Measurements from ENCODE around the gene TRIM44. TPM values are rescaled to one million over a fixed set of nuclear protein-coding genes. Genes with fewer than 3 reads are reported as not detected.
"Not testable (repeated sequence)": the region's sequence is repeated elsewhere in the genome, so short reads cannot be mapped to it uniquely, and the experiment has no call there.

TRIM44 gene
- total and polyA plus RNA-seq, 2 donors, result 7.4 to 18.7 TPM

GRCh38 chr11:35689081-35689996 lies 26.8 kb downstream of the TRIM44 start:
- Histone ChIP-seq H3K27me3 (ENCODE audit: control insufficient read depth in 2 of 2, insufficient read depth in 1 of 2, low read length in 1 of 2) (no peaks in the 10 kb centered on the region), H3K4me3 (ENCODE audit: low read length in 2 of 2) (no peak overlapping the region), H3K4me1 (ENCODE audit: control insufficient read depth in 2 of 2, insufficient read depth in 2 of 2, low read length in 2 of 2) (no peaks in the 10 kb centered on the region), H3K9me3 (ENCODE audit: control insufficient read depth in 2 of 2, insufficient read depth in 1 of 2, low read length in 1 of 2) (no peaks in the 10 kb centered on the region), H3K36me3 (ENCODE audit: control insufficient read depth in 2 of 2, insufficient read depth in 2 of 2, low read length in 1 of 2) (peaks cover 0 to 18% of the 10 kb centered on the region in 2 donors), H3K27ac (ENCODE audit: low read depth in 1 of 2, low read length in 1 of 2) (no peak overlapping the region)
- 96% methylated on average over 7 of the region's 7 CpGs for WGBS
- no peak for DNase-seq (ENCODE audit: low read depth in 6 of 9, low spot score in 9 of 9)

- WGBS, result 98% methylated on average over 15 of the region's 15 CpGs
- no peaks in the 10 kb centered on the region for H3K36me3 ChIP-seq (ENCODE audit: control insufficient read depth in 2 of 2, insufficient read depth in 2 of 2, low read length in 1 of 2)
- H3K9me3 ChIP-seq (ENCODE audit: control insufficient read depth in 2 of 2, insufficient read depth in 1 of 2, low read length in 1 of 2), result peaks cover 0 to 3% of the 10 kb centered on the region in 2 donors
- no peak for DNase-seq (ENCODE audit: low read depth in 6 of 9, low spot score in 9 of 9)
- no peaks in the 10 kb centered on the region for H3K4me1 ChIP-seq (ENCODE audit: control insufficient read depth in 2 of 2, insufficient read depth in 2 of 2, low read length in 2 of 2)
- H3K27ac ChIP-seq (ENCODE audit: low read depth in 1 of 2, low read length in 1 of 2), result no peak overlapping the region
- no peak overlapping the region for H3K4me3 ChIP-seq (ENCODE audit: low read length in 2 of 2)
- no peaks in the 10 kb centered on the region for H3K27me3 ChIP-seq (ENCODE audit: control insufficient read depth in 2 of 2, insufficient read depth in 1 of 2, low read length in 1 of 2)
Measured at GRCh38 chr11:35702126-35702525, 39.6 kb downstream of the TRIM44 start.

- H3K27me3 ChIP-seq (ENCODE audit: control insufficient read depth in 2 of 2, insufficient read depth in 1 of 2, low read length in 1 of 2), result no peaks in the 10 kb centered on the region
- no peaks in the 10 kb centered on the region for H3K9me3 ChIP-seq (ENCODE audit: control insufficient read depth in 2 of 2, insufficient read depth in 1 of 2, low read length in 1 of 2)
- DNase-seq (ENCODE audit: low read depth in 6 of 9, low spot score in 9 of 9), result no peak
- H3K4me1 ChIP-seq (ENCODE audit: control insufficient read depth in 2 of 2, insufficient read depth in 2 of 2, low read length in 2 of 2), result no peaks in the 10 kb centered on the region
- 92% methylated on average over 3 of the region's 3 CpGs for WGBS
- no peak overlapping the region for H3K27ac ChIP-seq (ENCODE audit: low read depth in 1 of 2, low read length in 1 of 2)
- H3K4me3 ChIP-seq (ENCODE audit: low read length in 2 of 2), result no peak overlapping the region
- H3K36me3 ChIP-seq (ENCODE audit: control insufficient read depth in 2 of 2, insufficient read depth in 2 of 2, low read length in 1 of 2), result no peaks in the 10 kb centered on the region
Measured at GRCh38 chr11:35709376-35709775, 46.8 kb downstream of the TRIM44 start.

- Histone ChIP-seq H3K4me3 (ENCODE audit: low read length in 2 of 2) (no peak overlapping the region), H3K27ac (ENCODE audit: low read depth in 1 of 2, low read length in 1 of 2) (no peak overlapping the region), H3K9me3 (ENCODE audit: control insufficient read depth in 2 of 2, insufficient read depth in 1 of 2, low read length in 1 of 2) (no peaks in the 10 kb centered on the region), H3K36me3 (ENCODE audit: control insufficient read depth in 2 of 2, insufficient read depth in 2 of 2, low read length in 1 of 2) (no peaks in the 10 kb centered on the region), H3K4me1 (ENCODE audit: control insufficient read depth in 2 of 2, insufficient read depth in 2 of 2, low read length in 2 of 2) (no peaks in the 10 kb centered on the region), H3K27me3 (ENCODE audit: control insufficient read depth in 2 of 2, insufficient read depth in 1 of 2, low read length in 1 of 2) (no peaks in the 10 kb centered on the region)
- DNase-seq (ENCODE audit: low read depth in 6 of 9, low spot score in 9 of 9), result no peak
- WGBS, result 99% methylated on average over 3 of the region's 3 CpGs
Measured at GRCh38 chr11:35711173-35711910, 48.8 kb downstream of the TRIM44 start.

- H3K4me3 ChIP-seq (ENCODE audit: low read length in 2 of 2), result no peak overlapping the region
- no peak for DNase-seq (ENCODE audit: low read depth in 6 of 9, low spot score in 9 of 9)
- no peaks in the 10 kb centered on the region for H3K4me1 ChIP-seq (ENCODE audit: control insufficient read depth in 2 of 2, insufficient read depth in 2 of 2, low read length in 2 of 2)
- H3K9me3 ChIP-seq (ENCODE audit: control insufficient read depth in 2 of 2, insufficient read depth in 1 of 2, low read length in 1 of 2), result no peaks in the 10 kb centered on the region
- no peaks in the 10 kb centered on the region for H3K27me3 ChIP-seq (ENCODE audit: control insufficient read depth in 2 of 2, insufficient read depth in 1 of 2, low read length in 1 of 2)
- no peaks in the 10 kb centered on the region for H3K36me3 ChIP-seq (ENCODE audit: control insufficient read depth in 2 of 2, insufficient read depth in 2 of 2, low read length in 1 of 2)
- no peak overlapping the region for H3K27ac ChIP-seq (ENCODE audit: low read depth in 1 of 2, low read length in 1 of 2)
Measured at GRCh38 chr11:35711924-35712323, 49.3 kb downstream of the TRIM44 start.

- DNase-seq (ENCODE audit: low read depth in 6 of 9, low spot score in 9 of 9), result no peak
- no peaks in the 10 kb centered on the region for H3K9me3 ChIP-seq (ENCODE audit: control insufficient read depth in 2 of 2, insufficient read depth in 1 of 2, low read length in 1 of 2)
- H3K4me3 ChIP-seq (ENCODE audit: low read length in 2 of 2), result no peak overlapping the region
- H3K27me3 ChIP-seq (ENCODE audit: control insufficient read depth in 2 of 2, insufficient read depth in 1 of 2, low read length in 1 of 2), result no peaks in the 10 kb centered on the region
- no peak overlapping the region for H3K27ac ChIP-seq (ENCODE audit: low read depth in 1 of 2, low read length in 1 of 2)
- no peaks in the 10 kb centered on the region for H3K36me3 ChIP-seq (ENCODE audit: control insufficient read depth in 2 of 2, insufficient read depth in 2 of 2, low read length in 1 of 2)
- no peaks in the 10 kb centered on the region for H3K4me1 ChIP-seq (ENCODE audit: control insufficient read depth in 2 of 2, insufficient read depth in 2 of 2, low read length in 2 of 2)
- 91% methylated on average over 3 of the region's 3 CpGs for WGBS
Measured at GRCh38 chr11:35712533-35712932, 50.0 kb downstream of the TRIM44 start.

GRCh38 chr11:35714882-35715627 lies 52.5 kb downstream of the TRIM44 start:
- Histone ChIP-seq H3K9me3 (ENCODE audit: control insufficient read depth in 2 of 2, insufficient read depth in 1 of 2, low read length in 1 of 2) (no peaks in the 10 kb centered on the region), H3K4me3 (ENCODE audit: low read length in 2 of 2) (no peak overlapping the region), H3K4me1 (ENCODE audit: control insufficient read depth in 2 of 2, insufficient read depth in 2 of 2, low read length in 2 of 2) (no peaks in the 10 kb centered on the region), H3K27me3 (ENCODE audit: control insufficient read depth in 2 of 2, insufficient read depth in 1 of 2, low read length in 1 of 2) (no peaks in the 10 kb centered on the region), H3K36me3 (ENCODE audit: control insufficient read depth in 2 of 2, insufficient read depth in 2 of 2, low read length in 1 of 2) (no peaks in the 10 kb centered on the region), H3K27ac (ENCODE audit: low read depth in 1 of 2, low read length in 1 of 2) (no peak overlapping the region)
- 95% methylated on average over 3 of the region's 3 CpGs for WGBS
- DNase-seq (ENCODE audit: low read depth in 6 of 9, low spot score in 9 of 9), result no peak

- not testable (repeated sequence) for H3K27ac ChIP-seq (ENCODE audit: low read depth in 1 of 2, low read length in 1 of 2)
Measured at GRCh38 chr11:35715677-35716076, 53.1 kb downstream of the TRIM44 start.

GRCh38 chr11:35717043-35717442 lies 54.5 kb downstream of the TRIM44 start:
- Histone ChIP-seq H3K4me1 (ENCODE audit: control insufficient read depth in 2 of 2, insufficient read depth in 2 of 2, low read length in 2 of 2) (no peaks in the 10 kb centered on the region), H3K27me3 (ENCODE audit: control insufficient read depth in 2 of 2, insufficient read depth in 1 of 2, low read length in 1 of 2) (no peaks in the 10 kb centered on the region), H3K36me3 (ENCODE audit: control insufficient read depth in 2 of 2, insufficient read depth in 2 of 2, low read length in 1 of 2) (no peaks in the 10 kb centered on the region), H3K27ac (ENCODE audit: low read depth in 1 of 2, low read length in 1 of 2) (no peak overlapping the region), H3K4me3 (ENCODE audit: low read length in 2 of 2) (no peak overlapping the region), H3K9me3 (ENCODE audit: control insufficient read depth in 2 of 2, insufficient read depth in 1 of 2, low read length in 1 of 2) (no peaks in the 10 kb centered on the region)
- no peak for DNase-seq (ENCODE audit: low read depth in 6 of 9, low spot score in 9 of 9)
- 97% methylated on average over 2 of the region's 2 CpGs for WGBS

More at GRCh38 chr11:35715677-35716076, 53.1 kb downstream of the TRIM44 start:
- not testable (repeated sequence) for H3K9me3 ChIP-seq (ENCODE audit: control insufficient read depth in 2 of 2, insufficient read depth in 1 of 2, low read length in 1 of 2); H3K4me3 ChIP-seq (ENCODE audit: low read length in 2 of 2); H3K36me3 ChIP-seq (ENCODE audit: control insufficient read depth in 2 of 2, insufficient read depth in 2 of 2, low read length in 1 of 2); DNase-seq (ENCODE audit: low read depth in 6 of 9, low spot score in 9 of 9); H3K4me1 ChIP-seq (ENCODE audit: control insufficient read depth in 2 of 2, insufficient read depth in 2 of 2, low read length in 2 of 2); H3K27me3 ChIP-seq (ENCODE audit: control insufficient read depth in 2 of 2, insufficient read depth in 1 of 2, low read length in 1 of 2)
- 58% methylated on average over 2 of the region's 2 CpGs for WGBS
